MCF 10A (cell line): Measurements from ENCODE around the gene FNDC11. TPM values are rescaled to one million over a fixed set of nuclear protein-coding genes. Genes with fewer than 3 reads are reported as not detected.

Experiments used
- BruUV-seq: library from RNA; stranded (reverse); fragments of 400-500 nt; replicated peaks from 2 replicates; lab custom pipeline; 2021; lab: Mats Ljungman, UMichigan
- CTCF ChIA-PET: fragments of 300-600 bp; sonication (Branson Sonifier 250); formaldehyde crosslinking; extraction: SDS; loops from one replicate; lab custom pipeline; 2021; ENCODE audit warnings: antibody characterized with exemption, inconsistent platforms; lab: Yijun Ruan, JAX
- POLR2A ChIA-PET: fragments of 300-600, 350-650 bp; sonication (Branson Sonifier 250); formaldehyde crosslinking; extraction: SDS; loops from one replicate; lab custom pipeline; 2020; ENCODE audit warnings: antibody characterized with exemption, inconsistent platforms; lab: Yijun Ruan, JAX
- DNase-seq: peaks from one replicate; pipeline ENCODE4 v3.0.0-alpha.2; 2018; ENCODE audit not compliant: unreplicated experiment
- H3K27ac Mint-ChIP-seq: one replicate; pipeline ENCODE4 v1.8.0; 2022; ENCODE audit warnings: mild to moderate bottlenecking, low read depth, mixed read lengths; ENCODE audit not compliant: unreplicated experiment
- H3K27me3 Mint-ChIP-seq: one replicate; pipeline ENCODE4 v1.8.0; 2022; ENCODE audit warnings: mixed read lengths; ENCODE audit not compliant: insufficient read depth, unreplicated experiment
- H3K36me3 Mint-ChIP-seq: one replicate; pipeline ENCODE4 v1.8.0; 2022; ENCODE audit warnings: mild to moderate bottlenecking, moderate library complexity, mixed read lengths; ENCODE audit not compliant: insufficient read depth, unreplicated experiment
- H3K4me1 Mint-ChIP-seq: one replicate; pipeline ENCODE4 v1.8.0; 2022; ENCODE audit warnings: mixed read lengths; ENCODE audit not compliant: insufficient read depth, unreplicated experiment
- H3K4me3 Mint-ChIP-seq: one replicate; pipeline ENCODE4 v1.8.0; 2022; ENCODE audit warnings: mild to moderate bottlenecking, moderate library complexity, mixed read lengths; ENCODE audit not compliant: unreplicated experiment
- H3K9me3 Mint-ChIP-seq: one replicate; pipeline ENCODE4 v1.8.0; 2022; ENCODE audit warnings: mixed read lengths; ENCODE audit not compliant: unreplicated experiment
- CTCF ChIP-seq: fragments of 200-600 bp; IDR thresholded peaks from one replicate; pipeline ENCODE4 v1.8.0; 2022; ENCODE audit warnings: antibody characterized with exemption, mild to moderate bottlenecking; ENCODE audit not compliant: unreplicated experiment
- intact Hi-C: fragments of 100-400 bp; cut with micrococcal nuclease; formaldehyde crosslinking; loops from 2 replicates; pipeline ENCODE4 v1.14.1; 2022
- total RNA-seq: library from RNA; stranded (reverse); gene quantifications from 2 replicates; pipeline ENCODE4 v1.2.3, GENCODE V29; 2022

FNDC11 gene
- total RNA-seq, 1 experiment from 2014 or later, result 2.4 TPM

- no peak for TF ChIP-seq CTCF
- ChIA-PET CTCF (interaction anchor here (0.6 to 1.7 kb wide), 3 partner anchors 21 to 141 kb away, joined by 3 to 5 read pairs (median 3); no protein-coding TSS in a partner anchor), POLR2A (no interaction called here)
- Mint-ChIP-seq H3K27me3 (peaks cover 15% of the 10 kb centered on the region), H3K4me1 (no peaks in the 10 kb centered on the region), H3K4me3 (no peak overlapping the region), H3K27ac (no peak overlapping the region), H3K9me3 (no peaks in the 10 kb centered on the region), H3K36me3 (peaks cover 11% of the 10 kb centered on the region)
- intact Hi-C loops, result no loop called here
- BruUV-seq, result no TSS peak
- no peak for DNase-seq
Observed at GRCh38 chr20:63517376-63518309, 36.3 kb upstream of the FNDC11 start.

- no TSS peak for BruUV-seq
- CTCF ChIA-PET, result interaction anchor here (1.7 kb wide), 1 partner anchor 22 kb away, joined by 5 read pairs; no protein-coding TSS in a partner anchor
- no peak for DNase-seq
- TF ChIP-seq CTCF, result no peak
- peaks cover 7% of the 10 kb centered on the region for H3K27me3 Mint-ChIP-seq
- no peaks in the 10 kb centered on the region for H3K4me1 Mint-ChIP-seq
- H3K4me3 Mint-ChIP-seq, result peak overlapping the region; percentile 36
- H3K36me3 Mint-ChIP-seq, result peaks cover 19% of the 10 kb centered on the region
- POLR2A ChIA-PET, result no interaction called here
- no peaks in the 10 kb centered on the region for H3K9me3 Mint-ChIP-seq
- no peak overlapping the region for H3K27ac Mint-ChIP-seq
- intact Hi-C loops, result no loop called here
Observed at GRCh38 chr20:63518351-63518861, 35.6 kb upstream of the FNDC11 start.

GRCh38 chr20:63518946-63519667 is 34.9 kb upstream of the FNDC11 start:
- Mint-ChIP-seq H3K4me3 (peak overlapping the region; percentile 83), H3K27me3 (no peaks in the 10 kb centered on the region), H3K4me1 (no peaks in the 10 kb centered on the region), H3K9me3 (no peaks in the 10 kb centered on the region), H3K27ac (no peak overlapping the region), H3K36me3 (peaks cover 25% of the 10 kb centered on the region)
- ChIA-PET CTCF (interaction anchor here (1.7 kb wide), 1 partner anchor 22 kb away, joined by 5 read pairs; no protein-coding TSS in a partner anchor), POLR2A (no interaction called here)
- intact Hi-C loops, result no loop called here
- BruUV-seq, result no TSS peak
- no peak for TF ChIP-seq CTCF
- DNase-seq, result no peak
